Measurements from ENCODE around the gene NDE1. TPM values are rescaled to one million over a fixed set of nuclear protein-coding genes. Genes with fewer than 3 reads are reported as not detected.

Gene NDE1
- total and polyA plus RNA-seq, 2 donors (not counting 3 experiments of a cell fraction or from before 2014, with no cell fraction given): 28.0 to 90.2 TPM

DNA sequence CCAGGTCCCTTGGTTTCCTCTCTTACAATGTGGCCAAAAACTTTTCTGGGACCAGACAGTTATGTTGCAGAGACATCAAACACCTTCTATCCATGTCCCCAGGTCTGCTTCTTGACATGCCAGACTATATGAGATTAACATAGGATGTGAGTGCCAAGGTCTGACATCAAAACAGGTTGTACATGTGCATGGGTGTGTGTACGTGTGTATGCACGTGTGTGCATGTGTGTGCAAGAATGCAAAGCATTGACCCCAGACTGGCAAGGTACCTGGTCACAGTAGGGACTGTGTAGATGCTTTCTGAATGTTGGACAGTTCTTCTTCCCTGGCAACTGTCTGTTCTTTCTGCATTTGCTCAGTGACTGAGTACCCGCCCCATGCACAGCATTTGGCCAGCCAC lies 85.6 kb downstream of the NDE1 start:
- Histone ChIP-seq H3K4me1 (ENCODE audit: control insufficient read depth, extremely low read depth, insufficient read depth, low read length) (no peaks in the 10 kb centered on the region), H2AFZ (ENCODE audit: low read depth, low read length) (no peak overlapping the region), H3K79me2 (ENCODE audit: control insufficient read depth, insufficient read depth, low read length) (no peaks in the 10 kb centered on the region), H3K27ac (ENCODE audit: insufficient read depth, low read depth, low read length) (no peak overlapping the region), H3K4me3 (replicated peaks in 1 of 3; ENCODE audit: insufficient read depth in 1 of 3, low read depth in 1 of 3, low read length in 3 of 3) (no peak overlapping the region), H3K27me3 (ENCODE audit: control insufficient read depth in 2 of 2, insufficient read depth in 2 of 2, low read length in 2 of 2) (no peaks in the 10 kb centered on the region), H3K9ac (replicated peaks; ENCODE audit: extremely low read depth, insufficient read depth, low read length) (no peak overlapping the region), H4K20me1 (replicated peaks; ENCODE audit: control insufficient read depth, extremely low read depth, insufficient read depth, low read length) (no peaks in the 10 kb centered on the region), H3K9me1 (replicated peaks; ENCODE audit: control insufficient read depth, extremely low read depth, insufficient read depth, low read length) (no peaks in the 10 kb centered on the region), H3K4me2 (ENCODE audit: insufficient read depth, low read length) (no peak overlapping the region), H3K9me3 (replicated peaks; ENCODE audit: control insufficient read depth, insufficient read depth, low read length) (no peaks in the 10 kb centered on the region), H3K36me3 (ENCODE audit: control insufficient read depth in 2 of 2, extremely low read depth in 1 of 2, insufficient read depth in 2 of 2, low read length in 2 of 2) (no peaks in the 10 kb centered on the region)
- dilution Hi-C loops (cut with MboI; ENCODE audit: extremely low pct_ligation_motif_present, low sequenced_read_pairs): no loop called here
- no peak for FAIRE-seq
- POLR2A ChIA-PET: no interaction called here
- TF ChIP-seq GATA2 (IDR thresholded peaks at IDR 0.05; ENCODE audit: insufficient read depth, insufficient read length, low read depth, low read length) (no peak), POLR2A (IDR thresholded peaks at IDR 0.05; ENCODE audit: low read depth, low read length) (no peak), FOS (IDR thresholded peaks at IDR 0.05; ENCODE audit: borderline replicate concordance, insufficient read depth, low read length) (no peak), POLR2AphosphoS5 (IDR thresholded peaks at IDR 0.05; ENCODE audit: insufficient read depth, low read depth, low read length) (no peak), JUN (IDR thresholded peaks at IDR 0.05; ENCODE audit: borderline replicate concordance, insufficient read depth, insufficient read length, low read depth) (no peak), EZH2 (IDR thresholded peaks at IDR 0.05; ENCODE audit: borderline replicate concordance, low read depth, low read length, severe bottlenecking) (no peak), MYC (IDR thresholded peaks at IDR 0.05; ENCODE audit: low read depth, low read length) (no peak)
- TF ChIP-seq, protein P1, sequence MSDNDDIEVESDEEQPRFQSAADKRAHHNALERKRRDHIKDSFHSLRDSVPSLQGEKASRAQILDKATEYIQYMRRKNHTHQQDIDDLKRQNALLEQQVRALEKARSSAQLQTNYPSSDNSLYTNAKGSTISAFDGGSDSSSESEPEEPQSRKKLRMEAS (IDR thresholded peaks at IDR 0.05; ENCODE audit: insufficient read depth, insufficient read length): no peak
- TF ChIP-seq, protein P2, sequence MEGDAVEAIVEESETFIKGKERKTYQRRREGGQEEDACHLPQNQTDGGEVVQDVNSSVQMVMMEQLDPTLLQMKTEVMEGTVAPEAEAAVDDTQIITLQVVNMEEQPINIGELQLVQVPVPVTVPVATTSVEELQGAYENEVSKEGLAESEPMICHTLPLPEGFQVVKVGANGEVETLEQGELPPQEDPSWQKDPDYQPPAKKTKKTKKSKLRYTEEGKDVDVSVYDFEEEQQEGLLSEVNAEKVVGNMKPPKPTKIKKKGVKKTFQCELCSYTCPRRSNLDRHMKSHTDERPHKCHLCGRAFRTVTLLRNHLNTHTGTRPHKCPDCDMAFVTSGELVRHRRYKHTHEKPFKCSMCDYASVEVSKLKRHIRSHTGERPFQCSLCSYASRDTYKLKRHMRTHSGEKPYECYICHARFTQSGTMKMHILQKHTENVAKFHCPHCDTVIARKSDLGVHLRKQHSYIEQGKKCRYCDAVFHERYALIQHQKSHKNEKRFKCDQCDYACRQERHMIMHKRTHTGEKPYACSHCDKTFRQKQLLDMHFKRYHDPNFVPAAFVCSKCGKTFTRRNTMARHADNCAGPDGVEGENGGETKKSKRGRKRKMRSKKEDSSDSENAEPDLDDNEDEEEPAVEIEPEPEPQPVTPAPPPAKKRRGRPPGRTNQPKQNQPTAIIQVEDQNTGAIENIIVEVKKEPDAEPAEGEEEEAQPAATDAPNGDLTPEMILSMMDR (IDR thresholded peaks at IDR 0.05; ENCODE audit: extremely low read depth in 1 of 2, insufficient read depth in 1 of 2, low read depth in 1 of 2, low read length in 2 of 2): no peak
- DNase-seq (ENCODE audit: low read depth, low spot score): no peak
- no TSS peak for BruUV-seq (replicated peaks)
- intact Hi-C loops (cut with micrococcal nuclease): no loop called here
- CTCF ChIA-PET: interaction anchor here (0.5 kb wide), 1 partner anchor 71 kb away, joined by 3 read pairs; no protein-coding TSS in a partner anchor

All from endothelial cell of umbilical vein (primary cell).